G401.6 (cell line): Measurements from ENCODE around the gene DBN1.

ENCODE experiments used
- FAIRE-seq: peaks from 2 replicates; lab custom pipeline; 2012; peaks lifted over from hg19 to GRCh38; lab: Jason Lieb, UNC

DBN1 gene

GRCh38 chr5:177472460-177473442, 683 bp downstream of the DBN1 start:
- FAIRE-seq = no peak

- no peak for FAIRE-seq
These were observed 1.7 kb downstream of the DBN1 start for GRCh38 chr5:177471610-177472356.

GRCh38 chr5:177470759-177471536, 2.5 kb downstream of the DBN1 start:
- no peak for FAIRE-seq

DNA sequence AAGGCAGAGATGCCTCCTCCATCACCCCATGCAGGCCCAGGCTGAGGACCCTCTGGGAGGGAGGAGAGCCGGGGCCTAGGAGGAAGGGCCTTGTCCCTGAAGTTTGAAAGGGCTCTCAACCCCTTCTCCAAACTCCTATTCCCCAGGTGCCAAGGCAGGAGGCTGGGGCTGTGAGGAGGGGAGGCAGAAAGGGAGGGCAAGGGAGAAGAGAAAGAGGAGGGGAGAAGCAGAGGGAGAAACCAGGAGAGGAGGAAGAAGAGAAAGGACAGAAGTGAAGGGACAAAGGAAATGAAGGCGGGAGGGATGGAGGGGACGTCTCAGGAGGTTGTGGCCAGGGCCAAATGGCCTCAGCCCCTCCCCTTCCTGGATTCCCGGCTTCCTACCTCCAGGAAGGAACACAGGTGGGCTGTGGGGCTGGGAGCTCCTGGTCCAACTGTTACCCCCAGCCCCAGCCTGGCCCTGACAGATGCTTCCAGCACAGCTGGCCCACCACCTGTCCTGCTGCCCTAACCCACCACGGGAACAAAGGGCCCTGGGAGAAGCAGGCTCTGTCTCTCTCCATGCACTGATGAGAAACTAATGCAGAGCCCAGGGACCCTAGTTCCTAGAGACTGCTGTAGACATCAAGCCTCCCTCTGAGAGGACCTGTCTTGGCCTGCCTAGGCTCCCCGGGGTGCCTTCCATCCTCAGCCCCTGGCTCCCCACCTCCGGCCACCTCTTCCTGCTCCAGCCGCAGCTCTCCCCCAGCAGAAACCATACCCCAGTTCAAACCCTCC, 3.5 kb downstream of the DBN1 start:
- no peak for FAIRE-seq

GRCh38 chr5:177468685-177469628, 4.5 kb downstream of the DBN1 start:
- FAIRE-seq = no peak

DNA sequence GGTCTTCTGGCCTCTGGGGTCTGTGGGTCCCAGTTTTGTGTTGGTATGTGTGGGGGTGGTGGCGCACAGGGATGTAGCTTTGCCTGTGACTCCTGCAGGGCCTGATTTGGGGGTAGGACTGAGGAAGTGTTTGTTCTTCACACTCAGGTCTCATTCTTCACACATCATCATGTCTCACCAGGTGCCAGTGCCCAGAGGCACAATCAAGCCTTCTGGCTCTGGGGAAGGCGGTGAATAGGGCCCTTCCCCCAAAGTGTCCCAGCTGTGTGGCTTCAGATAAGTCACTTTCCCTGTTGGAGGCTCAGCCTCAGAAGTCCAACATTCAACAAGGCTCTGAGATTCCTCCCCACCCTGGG, 5.1 kb downstream of the DBN1 start:
- FAIRE-seq = no peak

- no peak for FAIRE-seq
These were observed 6.0 kb downstream of the DBN1 start for GRCh38 chr5:177467436-177467835.

DNA sequence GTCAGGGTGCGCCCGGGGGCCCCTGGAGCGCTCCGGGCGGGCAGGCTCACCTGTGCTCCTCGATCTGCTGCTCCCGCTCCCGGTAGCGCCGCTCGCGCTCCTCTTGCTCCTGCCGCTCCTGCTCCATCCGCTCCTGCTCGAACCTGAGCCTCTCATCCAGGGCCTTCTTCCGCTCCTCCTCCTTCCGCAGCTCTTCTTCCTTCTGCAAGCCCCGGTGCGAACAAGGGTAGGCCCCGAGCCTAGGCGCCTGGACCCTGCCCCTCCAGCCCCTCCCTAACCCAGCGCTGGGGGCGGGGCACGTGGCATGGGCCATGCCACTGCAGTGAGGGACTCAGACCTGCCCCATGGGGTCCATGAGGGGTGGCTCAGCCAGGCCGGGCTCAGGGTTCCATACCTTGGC, 6.6 kb downstream of the DBN1 start:
- FAIRE-seq = no peak

DNA sequence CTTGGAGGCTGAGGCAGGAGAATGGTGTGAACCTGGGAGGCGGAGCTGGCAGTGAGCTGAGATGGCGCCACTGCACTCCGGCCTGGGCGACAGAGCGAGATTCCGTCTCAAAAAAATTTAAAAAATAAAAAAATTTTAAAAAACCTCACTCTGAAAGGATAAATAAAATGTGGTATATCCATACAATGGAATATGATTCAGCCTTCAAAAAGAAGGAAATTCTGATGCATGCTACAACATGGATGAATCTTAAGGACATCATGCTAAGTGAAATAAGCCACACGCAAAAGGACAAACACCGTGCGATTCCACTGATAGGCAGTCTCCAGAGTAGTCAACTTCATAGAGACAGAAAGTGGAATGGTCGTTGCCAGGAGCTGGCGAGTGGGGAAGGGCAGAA, 8.4 kb downstream of the DBN1 start:
- FAIRE-seq = no peak

DNA sequence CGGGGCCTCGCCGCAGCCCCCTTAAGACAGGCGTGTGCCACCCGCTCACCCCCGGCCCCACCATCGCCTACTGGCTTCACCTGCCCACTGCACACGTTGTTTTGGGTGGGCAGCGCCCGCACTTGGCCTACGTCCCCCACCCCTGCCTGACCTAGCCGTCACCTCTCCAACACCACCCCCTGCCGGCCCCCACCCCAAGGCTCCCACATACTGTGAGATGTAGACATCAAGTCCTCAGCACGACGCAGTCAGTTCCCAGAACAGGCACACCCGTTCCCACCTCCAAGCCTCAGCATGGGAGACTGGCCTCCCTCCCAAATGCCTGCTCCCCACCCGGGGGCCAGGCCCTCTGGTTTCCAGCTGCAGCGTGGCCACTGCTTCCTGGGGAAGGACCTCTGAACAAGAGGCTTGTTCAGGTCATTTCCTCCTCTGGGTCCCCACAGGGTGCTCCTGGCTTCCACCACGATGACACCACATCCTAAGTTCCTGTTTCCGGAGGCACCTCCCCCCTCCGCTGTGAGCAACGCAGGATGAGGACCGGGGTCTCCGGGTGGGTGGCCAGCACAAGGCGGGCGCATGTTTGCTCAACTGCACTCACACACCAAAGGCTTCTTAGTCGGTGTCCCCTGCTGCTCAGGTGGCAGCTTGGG, 11.3 kb downstream of the DBN1 start:
- no peak for FAIRE-seq

DNA sequence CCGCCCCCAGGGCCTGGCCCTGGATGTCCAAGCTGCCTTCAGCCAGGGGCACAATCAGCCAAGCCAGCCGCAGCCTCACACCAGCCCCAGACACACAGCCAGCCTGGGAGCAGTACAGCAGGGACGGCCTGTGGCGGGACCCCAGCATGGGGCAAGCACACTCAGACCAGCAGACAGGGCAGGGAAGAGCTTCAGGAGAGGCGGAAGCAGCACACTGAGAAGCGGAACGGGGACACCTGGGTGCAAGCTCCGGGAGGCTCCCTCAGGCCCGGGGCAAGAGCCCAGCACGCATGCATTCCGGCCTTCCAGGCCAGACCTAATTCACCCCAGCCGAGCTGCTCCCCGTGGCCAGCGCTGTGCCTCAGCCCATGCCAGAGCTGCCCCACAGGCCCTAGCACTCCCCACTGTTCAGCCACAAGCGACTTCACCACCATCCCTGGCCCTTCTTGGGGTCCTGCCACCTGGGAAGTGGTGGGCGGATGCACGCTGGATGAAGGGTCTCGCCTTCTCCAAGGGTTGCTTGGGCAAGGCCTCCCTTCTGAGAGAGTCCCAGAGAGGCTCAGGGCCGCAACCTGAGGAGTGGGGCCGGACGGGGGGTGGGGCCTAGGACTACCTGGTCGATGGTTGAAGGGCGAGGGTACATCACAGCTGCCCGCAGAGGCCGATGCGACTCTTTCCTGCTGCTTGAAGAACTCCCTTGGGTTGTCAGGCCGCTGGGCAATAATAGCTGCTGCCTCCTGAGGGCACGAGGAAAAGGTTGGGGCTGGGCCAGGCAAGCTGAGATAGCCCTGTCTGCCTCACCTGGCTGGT, 13.4 kb downstream of the DBN1 start:
- FAIRE-seq = no peak

DNA sequence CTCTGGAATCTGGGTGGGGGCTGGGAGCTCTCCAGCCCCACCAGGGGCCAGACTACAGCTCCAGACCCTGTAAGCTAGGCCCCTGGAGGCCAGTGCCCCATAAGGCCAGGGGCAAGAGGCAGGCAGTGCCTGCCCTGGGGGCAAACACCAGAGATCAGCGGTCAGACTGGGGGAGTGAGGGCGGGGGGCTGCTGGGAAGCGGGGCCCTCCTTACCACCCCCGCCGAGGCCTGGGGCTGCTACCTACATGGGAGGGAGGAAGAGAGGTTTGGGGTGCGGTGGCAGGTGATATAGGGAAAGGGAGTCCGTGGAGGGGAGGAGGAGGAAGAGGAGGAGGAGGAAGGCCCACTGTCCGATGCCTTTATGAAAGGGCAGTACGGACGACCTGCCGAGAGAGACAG, 14.1 kb downstream of the DBN1 start:
- FAIRE-seq = no peak

DNA sequence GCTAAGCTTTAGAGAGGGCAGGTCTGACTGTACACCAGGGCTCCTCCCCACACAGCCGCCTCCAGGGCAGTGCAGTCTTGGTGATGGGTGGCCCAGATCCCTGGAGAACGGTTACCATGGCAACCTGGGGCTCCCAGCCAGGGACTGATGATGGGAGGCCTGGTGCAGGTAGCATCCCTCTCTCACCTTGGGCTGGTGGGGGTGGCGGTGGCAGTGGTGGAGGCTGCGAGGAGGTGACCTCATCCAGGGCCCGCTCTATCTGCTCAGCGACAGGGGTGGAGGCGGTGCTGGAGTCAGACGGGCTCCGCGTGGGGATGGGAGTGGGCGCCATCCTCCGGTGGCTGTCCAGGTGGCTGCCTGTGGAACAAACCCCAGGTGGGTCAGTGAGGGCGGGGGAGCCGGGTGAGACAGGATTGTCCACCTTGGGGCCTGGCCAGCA, 14.5 kb downstream of the DBN1 start:
- FAIRE-seq = peak; percentile 48

DNA sequence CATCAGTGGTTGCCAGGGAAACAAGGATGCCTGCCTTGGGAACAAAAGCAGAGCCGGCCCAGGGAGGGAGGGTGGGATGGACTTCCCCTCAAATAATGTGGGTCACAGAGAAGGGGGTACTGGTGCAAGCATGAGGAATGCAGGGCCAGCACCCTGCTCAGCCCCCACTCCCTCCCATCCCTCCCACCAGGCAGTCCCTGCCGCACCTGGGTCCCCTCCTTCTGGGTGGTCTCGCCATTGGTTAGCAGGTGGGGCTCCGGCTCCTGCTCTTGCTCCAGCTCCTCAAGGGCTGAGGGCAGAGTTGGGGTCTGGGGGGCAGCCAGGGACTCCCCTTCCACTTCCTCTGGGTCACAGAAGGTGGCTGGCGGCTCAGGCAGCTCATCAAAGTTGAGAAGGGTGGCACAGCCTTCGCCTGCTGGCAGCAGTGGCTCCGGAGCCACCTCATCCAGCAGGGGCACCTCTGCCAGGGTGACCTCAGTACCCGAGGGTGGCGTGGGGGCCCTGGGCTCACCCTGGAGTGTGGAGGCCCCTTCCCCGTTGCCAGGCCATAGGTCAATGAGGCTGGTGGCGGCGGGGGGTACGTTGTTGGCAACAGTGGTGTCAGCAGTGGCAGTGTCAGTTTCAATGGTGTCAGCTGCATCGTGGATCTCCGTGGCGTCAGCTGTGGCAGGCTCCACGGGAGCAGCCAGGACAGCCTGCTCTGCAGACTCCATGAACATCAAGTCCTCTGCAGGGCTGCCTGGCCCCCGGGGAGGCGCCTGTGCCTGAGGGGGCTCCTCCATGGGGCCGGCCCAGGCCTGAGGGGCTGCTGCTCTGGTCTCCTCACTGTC, 15.4 kb downstream of the DBN1 start:
- FAIRE-seq = no peak

DNA sequence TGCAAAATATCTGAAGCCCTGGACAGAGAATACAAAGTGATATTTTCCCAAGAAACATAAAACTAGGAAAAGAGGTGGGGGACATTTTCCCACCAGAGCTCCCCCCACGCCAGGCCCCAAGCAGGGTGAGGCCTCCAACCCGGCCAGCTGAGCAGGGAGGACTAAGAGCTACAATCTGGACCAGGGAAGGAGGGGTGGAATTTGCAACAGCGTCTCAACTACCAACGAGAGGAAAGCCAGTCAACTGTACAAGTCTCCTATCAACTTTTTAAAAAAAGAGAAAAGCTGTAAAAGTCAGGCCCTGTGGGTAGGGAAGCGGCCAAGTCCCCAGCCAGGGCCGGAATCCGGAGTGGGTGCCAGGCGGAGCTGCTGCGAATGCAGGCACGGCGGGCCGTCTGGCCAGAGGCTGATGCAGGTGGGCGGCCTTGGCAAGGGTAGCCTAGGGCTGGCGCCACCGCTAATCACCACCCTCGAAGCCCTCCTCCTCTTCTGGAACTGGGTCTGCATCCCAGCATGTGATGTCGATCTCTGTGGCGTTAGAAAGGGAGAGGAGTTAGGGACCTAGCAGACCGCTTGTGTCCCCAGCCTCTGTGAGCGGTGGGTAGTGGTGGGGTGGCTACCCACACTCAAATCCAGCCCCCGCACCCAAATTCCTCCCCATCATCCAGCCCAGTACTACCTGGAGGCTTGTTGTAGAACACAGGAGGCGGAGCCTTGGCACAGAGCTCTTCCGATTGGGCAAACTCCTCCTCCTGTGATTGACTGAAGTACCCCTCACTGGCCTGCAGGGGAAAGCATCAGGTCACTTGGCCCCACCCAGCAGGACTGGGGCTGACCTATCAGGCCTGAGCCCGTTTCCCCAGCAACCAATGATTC, 16.2 kb downstream of the DBN1 start:
- peak; percentile 98 for FAIRE-seq

DNA sequence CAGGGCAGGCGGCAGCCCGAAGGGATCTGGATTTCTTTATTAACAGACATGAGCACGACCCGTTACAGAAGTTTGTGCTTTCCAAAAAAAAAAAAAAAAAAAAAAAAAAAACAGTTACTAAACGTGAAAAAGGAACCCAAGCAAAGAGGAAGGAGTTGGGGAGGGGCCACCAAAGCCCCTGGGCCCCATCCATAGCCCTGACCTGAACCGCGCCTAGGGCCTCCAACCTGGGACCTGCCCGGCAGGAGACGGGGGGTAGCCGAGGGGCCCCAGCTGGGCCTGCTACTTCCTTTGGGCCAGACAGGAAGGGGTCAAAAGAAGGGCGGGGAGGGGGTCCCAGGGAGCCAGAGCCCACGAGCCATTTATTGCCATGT, 16.9 kb downstream of the DBN1 start:
- FAIRE-seq = peak; percentile 34
